GM21515 (cell line): ENCODE data around the gene ASAP3.

Experiments used
- ATAC-seq: cut with Tn5 transposase; IDR thresholded peaks from one replicate; pipeline ENCODE4 v1.9.1; 2021; ENCODE audit not compliant: unreplicated experiment

The ASAP3 gene

GRCh38 chr1:23478896-23479665, 4.9 kb downstream of the ASAP3 start:
- ATAC-seq = no peak

GRCh38 chr1:23477359-23478144, 6.4 kb downstream of the ASAP3 start:
- ATAC-seq = no peak

- no peak for ATAC-seq
These were observed 8.3 kb downstream of the ASAP3 start for GRCh38 chr1:23475641-23476040.

GRCh38 chr1:23475134-23475628, 8.8 kb downstream of the ASAP3 start:
- no peak for ATAC-seq

- no peak for ATAC-seq
These were observed 10.8 kb downstream of the ASAP3 start for GRCh38 chr1:23473037-23473800.

- ATAC-seq = no peak
These were observed 11.5 kb downstream of the ASAP3 start for GRCh38 chr1:23472351-23473036.

GRCh38 chr1:23471473-23472075, 12.4 kb downstream of the ASAP3 start:
- no peak for ATAC-seq

- ATAC-seq = no peak
These were observed 13.5 kb downstream of the ASAP3 start for GRCh38 chr1:23470282-23471070.

- no peak for ATAC-seq
These were observed 14.5 kb downstream of the ASAP3 start for GRCh38 chr1:23469372-23469982.

GRCh38 chr1:23466423-23466989, 17.5 kb downstream of the ASAP3 start:
- ATAC-seq = no peak

GRCh38 chr1:23463286-23463685, 20.7 kb downstream of the ASAP3 start:
- ATAC-seq = no peak

- no peak for ATAC-seq
These were observed 21.2 kb downstream of the ASAP3 start for GRCh38 chr1:23462766-23463165.

GRCh38 chr1:23461050-23461449, 22.9 kb downstream of the ASAP3 start:
- no peak for ATAC-seq

GRCh38 chr1:23460519-23460918, 23.5 kb downstream of the ASAP3 start:
- ATAC-seq = no peak

GRCh38 chr1:23459338-23459757, 24.6 kb downstream of the ASAP3 start:
- ATAC-seq = no peak

- ATAC-seq = no peak
These were observed 27.8 kb downstream of the ASAP3 start for GRCh38 chr1:23456226-23456625.

GRCh38 chr1:23453455-23454000, 30.5 kb downstream of the ASAP3 start:
- ATAC-seq = no peak

- ATAC-seq = no peak
These were observed 32.0 kb downstream of the ASAP3 start for GRCh38 chr1:23452011-23452411.

GRCh38 chr1:23451441-23451840, 32.5 kb downstream of the ASAP3 start:
- ATAC-seq = no peak
